ENCODE measurements around the gene RRP15.

DNA sequence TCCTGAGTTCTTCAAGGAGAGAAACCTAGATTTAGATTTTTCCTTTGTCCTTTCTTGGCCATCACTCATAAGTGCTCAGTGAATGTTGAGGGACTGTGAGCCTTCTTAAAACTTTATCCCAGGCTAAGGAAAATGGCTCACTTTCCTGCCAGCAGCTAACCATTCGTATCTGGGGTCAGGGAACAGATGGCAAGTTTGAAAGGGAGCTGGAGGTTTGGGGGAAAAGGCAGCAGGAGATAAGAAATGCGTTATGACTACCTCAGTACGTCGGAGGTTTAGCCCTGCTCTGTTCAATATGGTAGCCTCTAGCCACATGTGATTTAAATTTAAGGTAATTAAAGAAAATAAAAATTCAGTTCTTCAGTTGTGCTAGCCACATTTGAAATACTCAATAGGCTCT lies 13.3 kb downstream of the RRP15 start:
- TF ChIP-seq, protein P1, sequence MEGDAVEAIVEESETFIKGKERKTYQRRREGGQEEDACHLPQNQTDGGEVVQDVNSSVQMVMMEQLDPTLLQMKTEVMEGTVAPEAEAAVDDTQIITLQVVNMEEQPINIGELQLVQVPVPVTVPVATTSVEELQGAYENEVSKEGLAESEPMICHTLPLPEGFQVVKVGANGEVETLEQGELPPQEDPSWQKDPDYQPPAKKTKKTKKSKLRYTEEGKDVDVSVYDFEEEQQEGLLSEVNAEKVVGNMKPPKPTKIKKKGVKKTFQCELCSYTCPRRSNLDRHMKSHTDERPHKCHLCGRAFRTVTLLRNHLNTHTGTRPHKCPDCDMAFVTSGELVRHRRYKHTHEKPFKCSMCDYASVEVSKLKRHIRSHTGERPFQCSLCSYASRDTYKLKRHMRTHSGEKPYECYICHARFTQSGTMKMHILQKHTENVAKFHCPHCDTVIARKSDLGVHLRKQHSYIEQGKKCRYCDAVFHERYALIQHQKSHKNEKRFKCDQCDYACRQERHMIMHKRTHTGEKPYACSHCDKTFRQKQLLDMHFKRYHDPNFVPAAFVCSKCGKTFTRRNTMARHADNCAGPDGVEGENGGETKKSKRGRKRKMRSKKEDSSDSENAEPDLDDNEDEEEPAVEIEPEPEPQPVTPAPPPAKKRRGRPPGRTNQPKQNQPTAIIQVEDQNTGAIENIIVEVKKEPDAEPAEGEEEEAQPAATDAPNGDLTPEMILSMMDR (IDR thresholded peaks at IDR 0.05; ENCODE audit: low read depth, low read length), result no peak
- no peak for TF ChIP-seq EZH2phosphoT487 (IDR thresholded peaks at IDR 0.05; ENCODE audit: low read depth)
